ENCODE data around the gene SP100. TPM values are rescaled to one million over a fixed set of nuclear protein-coding genes. Genes with fewer than 3 reads are reported as not detected.
"Not testable (repeated sequence)": the region's sequence is repeated elsewhere in the genome, so short reads cannot be mapped to it uniquely, and the experiment has no call there.

SP100 gene
- total RNA-seq, 1 donor from 2014 or later, result 88.1 TPM

- no peak for DNase-seq (ENCODE audit: low spot score)
Observed at GRCh38 chr2:230419181-230419580, 3.2 kb downstream of the SP100 start.

DNA sequence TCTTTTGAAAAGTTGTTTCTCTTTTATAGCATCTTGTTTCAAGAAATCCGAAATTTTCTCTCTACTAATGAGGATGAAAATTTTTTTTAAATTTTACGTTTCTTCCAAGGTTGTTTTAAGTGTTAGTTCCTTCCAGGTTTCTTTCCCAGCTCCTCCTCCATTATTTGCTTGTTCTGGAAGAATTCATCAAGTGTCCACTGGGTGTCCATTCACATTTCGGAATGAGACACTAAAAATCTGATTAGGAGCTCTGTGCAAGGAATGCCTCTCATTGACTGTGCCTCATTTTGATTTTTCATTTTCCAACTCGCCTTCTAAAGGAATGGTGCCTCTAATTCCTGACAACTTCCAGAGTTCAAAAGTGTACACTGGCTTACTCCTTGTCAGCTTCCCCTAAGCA lies 6.1 kb downstream of the SP100 start:
- no peak for DNase-seq (ENCODE audit: low spot score)

GRCh38 chr2:230423851-230424458 lies 8.0 kb downstream of the SP100 start:
- DNase-seq (ENCODE audit: low spot score), result no peak

- no peak for DNase-seq (ENCODE audit: low spot score)
Observed at GRCh38 chr2:230425377-230425776, 9.4 kb downstream of the SP100 start.

GRCh38 chr2:230429513-230429912 lies 13.5 kb downstream of the SP100 start:
- no peak for DNase-seq (ENCODE audit: low spot score)

DNA sequence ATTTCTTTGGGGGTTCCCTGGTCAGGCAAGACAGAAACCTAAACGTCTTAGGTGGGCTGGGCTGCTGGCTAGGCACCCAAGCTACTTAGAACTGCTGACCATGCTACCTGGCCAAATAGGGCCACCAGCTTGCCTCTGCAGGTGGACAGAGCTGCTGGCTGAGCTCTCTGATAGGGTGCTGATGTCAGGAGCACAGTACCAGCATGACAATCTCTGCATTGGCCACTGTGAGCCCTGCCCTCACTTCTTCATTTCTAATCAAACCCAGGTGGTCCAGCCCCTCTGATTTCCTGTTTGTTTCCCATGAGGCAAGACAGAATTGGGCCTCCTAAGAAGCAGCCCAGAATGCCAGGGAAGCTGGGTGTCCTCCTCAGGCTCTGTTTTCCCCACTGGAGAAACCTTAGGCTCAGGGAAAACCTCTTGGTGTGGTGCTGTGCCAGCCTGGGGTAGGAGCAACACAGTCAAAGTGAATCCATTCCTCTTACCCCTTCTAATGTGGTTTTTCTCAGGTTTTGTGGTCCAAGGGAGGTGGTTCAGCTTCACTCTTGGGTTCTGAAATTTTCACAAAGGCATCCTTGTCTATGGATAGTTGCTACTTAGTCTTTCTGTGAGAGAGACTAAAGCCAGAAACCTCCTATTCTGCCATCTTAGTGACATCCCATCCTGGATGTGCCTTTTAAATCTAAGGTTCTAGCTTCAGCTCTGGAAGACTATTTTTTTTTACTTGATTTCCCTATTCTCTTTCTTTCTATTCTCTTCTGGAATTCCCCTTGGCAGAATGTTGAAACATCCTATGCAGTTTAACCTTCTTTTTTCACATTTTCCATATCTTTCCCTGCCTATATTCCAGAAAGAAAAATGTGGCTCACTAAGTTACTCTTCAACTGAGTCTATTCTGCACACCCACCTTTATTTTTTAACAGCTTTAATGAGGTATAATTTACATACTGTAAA lies 15.2 kb downstream of the SP100 start:
- no peak for DNase-seq (ENCODE audit: low spot score)

DNA sequence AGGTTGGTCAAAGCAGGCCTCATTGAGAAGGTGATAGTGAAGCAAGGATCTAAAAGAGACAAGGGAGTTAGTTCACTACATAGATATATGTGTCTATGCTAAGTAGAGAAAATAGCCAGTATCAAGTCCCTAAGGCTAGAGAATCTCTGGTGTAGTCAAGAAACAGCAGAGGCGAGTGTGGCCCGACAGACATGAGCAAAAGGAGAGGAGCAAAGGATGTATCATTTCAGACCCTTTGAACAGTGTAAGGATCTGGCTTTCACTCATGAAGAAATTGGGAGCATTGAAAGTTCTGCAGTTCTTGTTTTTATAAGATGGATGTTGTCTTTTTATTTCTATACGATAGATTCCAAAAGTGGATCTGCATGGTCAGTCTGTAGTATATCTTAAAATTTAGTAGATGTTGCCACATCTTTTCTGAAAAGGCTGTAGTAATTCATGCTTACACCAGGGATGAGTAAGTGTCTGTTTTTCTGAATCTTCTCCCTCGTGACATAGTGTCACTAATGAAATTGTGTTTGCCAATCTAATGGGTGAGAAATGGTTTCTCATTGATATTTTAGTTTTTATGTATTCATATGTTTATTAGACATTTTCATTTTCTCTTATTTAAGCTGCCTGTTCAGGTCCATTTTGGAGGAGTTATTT lies 18.8 kb downstream of the SP100 start:
- no peak for DNase-seq (ENCODE audit: low spot score)

- no peak for DNase-seq (ENCODE audit: low spot score)
Observed at GRCh38 chr2:230435431-230435830, 19.4 kb downstream of the SP100 start.

DNA sequence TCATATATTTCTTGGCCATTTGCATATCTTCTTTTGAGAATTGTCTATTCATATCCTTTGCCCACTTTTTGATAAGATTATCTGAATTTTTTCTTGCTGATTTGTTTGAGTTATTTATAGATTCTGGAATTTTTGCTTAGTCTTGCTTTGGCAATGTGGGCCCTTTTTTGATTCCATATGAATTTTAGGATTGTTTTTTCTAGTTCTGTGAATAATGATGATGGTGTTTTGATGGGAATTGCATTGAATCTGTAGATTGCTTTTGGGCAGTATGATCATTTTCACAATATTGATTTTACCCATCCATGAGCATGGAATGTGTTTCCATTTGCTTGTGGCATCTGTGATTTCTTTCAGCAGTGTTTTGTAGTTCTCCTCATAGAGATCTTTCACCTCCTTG lies 23.1 kb downstream of the SP100 start:
- not testable (repeated sequence) for DNase-seq (ENCODE audit: low spot score)

- no peak for DNase-seq (ENCODE audit: low spot score)
Observed at GRCh38 chr2:230439590-230439989, 23.6 kb downstream of the SP100 start.

DNA sequence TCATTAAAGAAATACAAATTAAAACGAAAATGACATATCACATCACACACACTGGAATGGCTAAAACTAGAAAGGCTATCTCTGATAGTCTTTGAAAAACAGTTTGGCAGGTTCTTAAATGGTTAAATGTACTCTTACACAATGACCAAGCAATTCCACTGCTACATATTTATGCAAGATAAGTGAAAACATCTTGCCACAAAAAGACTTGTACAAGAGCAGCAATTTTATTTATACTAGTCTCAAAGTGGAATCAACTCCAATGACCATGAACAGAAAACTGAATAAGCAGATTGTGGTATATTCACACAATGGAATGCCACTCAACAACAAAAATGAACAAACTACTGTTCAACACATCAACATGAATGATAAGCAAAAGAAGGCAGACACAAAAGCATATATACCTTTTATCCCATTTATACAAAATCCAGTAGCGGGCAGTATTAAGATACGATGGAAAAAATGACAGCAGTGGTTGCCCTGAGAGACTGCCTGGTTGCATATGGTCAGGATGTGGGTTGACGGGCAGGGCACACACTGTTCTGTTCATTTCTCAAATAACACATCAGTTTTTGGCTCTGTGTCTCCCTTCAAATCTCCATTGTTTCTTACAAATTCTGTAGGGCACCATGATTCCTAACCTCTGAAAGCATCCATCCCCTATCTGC lies 25.4 kb downstream of the SP100 start:
- DNase-seq (ENCODE audit: low spot score), result no peak

- no peak for DNase-seq (ENCODE audit: low spot score)
Observed at GRCh38 chr2:230443541-230443940, 27.5 kb downstream of the SP100 start.

DNA sequence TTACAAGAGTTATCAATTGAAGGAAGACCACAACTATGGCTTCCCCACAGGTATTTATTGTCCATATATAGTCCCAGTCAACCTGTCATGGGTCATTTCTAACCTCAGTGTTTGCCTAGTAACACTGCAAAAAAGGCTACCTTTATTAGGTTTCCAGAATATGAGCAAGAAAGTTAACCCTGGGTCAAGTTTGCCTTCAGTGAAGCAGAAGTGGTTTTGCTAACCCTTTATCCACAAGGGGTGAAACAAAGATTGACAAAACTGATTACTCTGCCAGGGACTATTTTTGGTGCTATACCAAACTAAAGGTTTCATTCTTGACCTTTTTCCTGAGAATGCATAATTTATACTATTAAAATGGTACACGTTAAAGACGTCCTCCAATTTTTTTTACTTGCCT lies 28.8 kb downstream of the SP100 start:
- DNase-seq (ENCODE audit: low spot score), result no peak

- no peak for DNase-seq (ENCODE audit: low spot score)
Observed at GRCh38 chr2:230447036-230447435, 31.0 kb downstream of the SP100 start.

GRCh38 chr2:230447455-230448451 lies 31.8 kb downstream of the SP100 start:
- no peak for DNase-seq (ENCODE audit: low spot score)

GRCh38 chr2:230449901-230450467 lies 34.0 kb downstream of the SP100 start:
- no peak for DNase-seq (ENCODE audit: low spot score)

- no peak for DNase-seq (ENCODE audit: low spot score)
Observed at GRCh38 chr2:230453006-230453405, 37.0 kb downstream of the SP100 start.

- no peak for DNase-seq (ENCODE audit: low spot score)
Observed at GRCh38 chr2:230455005-230455684, 39.1 kb downstream of the SP100 start.

DNA sequence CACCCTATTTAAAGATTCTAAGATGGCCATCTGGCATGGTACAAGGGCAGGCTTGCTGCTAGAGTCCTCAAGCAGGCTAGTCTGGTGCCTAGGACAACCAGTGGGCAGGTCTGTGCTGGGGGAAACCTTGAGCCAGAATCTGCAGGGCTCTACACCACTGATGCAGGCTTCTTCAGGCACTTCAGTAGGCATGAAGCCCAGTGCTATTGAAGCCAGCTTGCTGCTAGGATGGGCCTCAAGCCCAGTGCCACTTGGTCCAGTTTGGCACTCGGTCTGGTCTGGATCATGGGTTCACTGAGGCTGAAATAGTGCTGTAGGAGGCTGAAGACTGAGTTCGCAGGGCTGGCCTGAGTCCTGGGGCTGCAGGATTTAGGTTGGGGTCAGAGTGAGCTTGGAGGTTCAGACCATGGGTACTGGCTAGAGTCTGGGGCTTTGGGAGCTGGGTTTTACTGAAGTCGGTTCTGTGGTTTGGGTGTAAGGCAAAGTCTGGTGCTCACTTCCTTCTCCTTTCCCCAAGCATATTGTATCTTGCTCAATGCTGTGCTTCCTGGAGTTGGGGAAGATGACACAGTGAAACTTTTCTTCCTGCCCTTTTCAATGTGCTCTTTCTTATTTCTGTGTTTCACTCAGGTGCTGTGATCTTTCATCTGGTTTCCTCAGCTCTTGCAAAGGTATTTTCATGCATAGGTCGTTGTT lies 41.2 kb downstream of the SP100 start:
- peak; percentile 38 for DNase-seq (ENCODE audit: low spot score)

All from umbilical cord (tissue), 2 donors.